Dermis microvascular lymphatic vessel endothelial cell (primary cell): ENCODE results near the gene NPTN. TPM values are rescaled to one million over a fixed set of nuclear protein-coding genes. Genes with fewer than 3 reads are reported as not detected.
"Not testable (repeated sequence)": the region's sequence is repeated elsewhere in the genome, so short reads cannot be mapped to it uniquely, and the experiment has no call there.

Source experiments
- DNase-seq, 2 donors: peaks; one replicate each; pipeline versions ENCODE4 v3.0.0 to v3.0.0-alpha.2; 2010; ENCODE audit warnings: low read depth in 2 of 2
- total RNA-seq: library from RNA; depleted of rRNA; stranded (reverse); fragments of >200 nt; gene quantifications from 2 replicates; pipeline ENCODE4 v1.2.1, GENCODE V29; 2014

The NPTN gene
- 77.2 and 125 TPM in 2 replicates for total RNA-seq

GRCh38 chr15:73633111-73633990 lies at the start of gene NPTN:
TSS of gene NPTN (minus strand) at chr15:73633389. CDS start at chr15:73633215, 174 bp downstream.
- DNase-seq = peak; percentile 93 to 98

GRCh38 chr15:73682600-73683090 lies 49.5 kb upstream of the NPTN start:
- no peak for DNase-seq

GRCh38 chr15:73681856-73682599 lies 48.8 kb upstream of the NPTN start:
- DNase-seq = no peak

GRCh38 chr15:73681063-73681462 lies 47.9 kb upstream of the NPTN start:
- no peak for DNase-seq

GRCh38 chr15:73680549-73680948 lies 47.4 kb upstream of the NPTN start:
- DNase-seq = no peak

- no peak for DNase-seq
Measured at GRCh38 chr15:73679964-73680363, 46.8 kb upstream of the NPTN start.

GRCh38 chr15:73679180-73679579 lies 46.0 kb upstream of the NPTN start:
- no peak for DNase-seq

GRCh38 chr15:73678498-73678897 lies 45.3 kb upstream of the NPTN start:
- no peak for DNase-seq

- no peak for DNase-seq
Measured at GRCh38 chr15:73677733-73678132, 44.5 kb upstream of the NPTN start.

- peak; percentile 62 to 80 for DNase-seq
Measured at GRCh38 chr15:73677146-73677607, 44.0 kb upstream of the NPTN start.

- DNase-seq = no peak
Measured at GRCh38 chr15:73674587-73674986, 41.4 kb upstream of the NPTN start.

GRCh38 chr15:73660455-73660854 lies 27.3 kb upstream of the NPTN start:
- DNase-seq = no peak

GRCh38 chr15:73658645-73659044 lies 25.5 kb upstream of the NPTN start:
- DNase-seq = no peak

- DNase-seq = no peak
Measured at GRCh38 chr15:73655724-73656123, 22.5 kb upstream of the NPTN start.

GRCh38 chr15:73654659-73655058 lies 21.5 kb upstream of the NPTN start:
- DNase-seq = no peak

GRCh38 chr15:73650416-73651126 lies 17.4 kb upstream of the NPTN start:
- DNase-seq = peak in 1 of 2 donors; percentile 60

- no peak for DNase-seq
Measured at GRCh38 chr15:73648014-73648295, 14.8 kb upstream of the NPTN start.

GRCh38 chr15:73647259-73648013 lies 14.2 kb upstream of the NPTN start:
- no peak for DNase-seq

GRCh38 chr15:73639464-73639863 lies 6.3 kb upstream of the NPTN start:
- not testable (repeated sequence) for DNase-seq

- DNase-seq = no peak
Measured at GRCh38 chr15:73637527-73637926, 4.3 kb upstream of the NPTN start.

- peak in 1 of 2 donors; percentile 38 for DNase-seq
Measured at GRCh38 chr15:73633991-73634495, 854 bp upstream of the NPTN start.
